ENCODE measurements around the gene FAM161B.

GRCh38 chr14:73955674-73956073 lies 5.8 kb upstream of the FAM161B start:
- TF ChIP-seq CTCF (tag by site-specific recombination; IDR thresholded peaks at IDR 0.05) (no peak), ZNF112 (tag by site-specific recombination; IDR thresholded peaks at IDR 0.05) (no peak), ZNF629 (tag by site-specific recombination; IDR thresholded peaks at IDR 0.05) (no peak), ZBTB26 (tag by site-specific recombination; optimal IDR thresholded peaks at IDR 0.05) (no peak), SCRT2 (tag by site-specific recombination; IDR thresholded peaks at IDR 0.05) (no peak), ZNF510 (tag by site-specific recombination; IDR thresholded peaks at IDR 0.05; ENCODE audit: insufficient replicate concordance) (no peak), ZNF600 (tag by site-specific recombination; IDR thresholded peaks at IDR 0.05) (no peak)
